ENCODE results near the gene DMD. TPM values are rescaled to one million over a fixed set of nuclear protein-coding genes. Genes with fewer than 3 reads are reported as not detected.

DMD gene
- polyA plus RNA-seq, 1 donor from 2014 or later = 3.1 TPM

GRCh38 chrX:31858915-31859314 lies 1352.4 kb downstream of the DMD start:
- Mint-ChIP-seq H3K4me1 (no peaks in the 10 kb centered on the region), H3K36me3 (no peaks in the 10 kb centered on the region)

GRCh38 chrX:31854716-31855115 lies 1356.6 kb downstream of the DMD start:
- Mint-ChIP-seq H3K27ac (no peak overlapping the region), H3K4me1 (no peaks in the 10 kb centered on the region), H3K27me3 (no peaks in the 10 kb centered on the region), H3K4me3 (no peak overlapping the region), H3K36me3 (peaks cover 2% of the 10 kb centered on the region), H3K9me3 (peaks cover 0 to 9% (median 2%) of the 10 kb centered on the region in 3 donors)

More at GRCh38 chrX:31858915-31859314, 1352.4 kb downstream of the DMD start:
- Mint-ChIP-seq H3K4me3 (no peak overlapping the region), H3K27ac (no peak overlapping the region), H3K9me3 (peaks cover 2 to 3% (median 2%) of the 10 kb centered on the region in 3 donors), H3K27me3 (no peaks in the 10 kb centered on the region)

- H3K4me3 Mint-ChIP-seq = no peak overlapping the region
- peaks cover 2% of the 10 kb centered on the region for H3K36me3 Mint-ChIP-seq
These were observed 1359.6 kb downstream of the DMD start for GRCh38 chrX:31851761-31852160.

GRCh38 chrX:31847773-31848172 lies 1363.6 kb downstream of the DMD start:
- peaks cover 0 to 6% (median 0%) of the 10 kb centered on the region in 3 donors for H3K9me3 Mint-ChIP-seq
- peaks cover 2% of the 10 kb centered on the region for H3K36me3 Mint-ChIP-seq
- no peak overlapping the region for H3K27ac Mint-ChIP-seq
- no peaks in the 10 kb centered on the region for H3K4me1 Mint-ChIP-seq
- no peak overlapping the region for H3K4me3 Mint-ChIP-seq
- H3K27me3 Mint-ChIP-seq = no peaks in the 10 kb centered on the region

More at GRCh38 chrX:31851761-31852160, 1359.6 kb downstream of the DMD start:
- no peaks in the 10 kb centered on the region for H3K27me3 Mint-ChIP-seq
- H3K4me1 Mint-ChIP-seq = no peaks in the 10 kb centered on the region
- no peak overlapping the region for H3K27ac Mint-ChIP-seq
- peaks cover 0 to 9% (median 2%) of the 10 kb centered on the region in 3 donors for H3K9me3 Mint-ChIP-seq

- H3K36me3 Mint-ChIP-seq = no peaks in the 10 kb centered on the region
- H3K27me3 Mint-ChIP-seq = no peaks in the 10 kb centered on the region
- peaks cover 0 to 2% (median 0%) of the 10 kb centered on the region in 3 donors for H3K9me3 Mint-ChIP-seq
- no peak overlapping the region for H3K4me3 Mint-ChIP-seq
- no peak overlapping the region for H3K27ac Mint-ChIP-seq
- no peaks in the 10 kb centered on the region for H3K4me1 Mint-ChIP-seq
These were observed 1366.3 kb downstream of the DMD start for GRCh38 chrX:31845003-31845402.

GRCh38 chrX:31838617-31839016 lies 1372.7 kb downstream of the DMD start:
- no peaks in the 10 kb centered on the region for H3K27me3 Mint-ChIP-seq
- H3K9me3 Mint-ChIP-seq = peaks cover 0 to 3% (median 2%) of the 10 kb centered on the region in 3 donors
- peaks cover 2% of the 10 kb centered on the region for H3K36me3 Mint-ChIP-seq
- H3K4me3 Mint-ChIP-seq = no peak overlapping the region
- H3K4me1 Mint-ChIP-seq = no peaks in the 10 kb centered on the region
- H3K27ac Mint-ChIP-seq = no peak overlapping the region

GRCh38 chrX:31837445-31838049 lies 1373.8 kb downstream of the DMD start:
- Mint-ChIP-seq H3K27ac (no peak overlapping the region), H3K27me3 (no peaks in the 10 kb centered on the region), H3K9me3 (peaks cover 0 to 3% (median 2%) of the 10 kb centered on the region in 3 donors), H3K4me1 (no peaks in the 10 kb centered on the region), H3K36me3 (peaks cover 2% of the 10 kb centered on the region), H3K4me3 (no peak overlapping the region)

- H3K9me3 Mint-ChIP-seq = peaks cover 0 to 3% (median 2%) of the 10 kb centered on the region in 3 donors
- H3K4me1 Mint-ChIP-seq = no peaks in the 10 kb centered on the region
- H3K4me3 Mint-ChIP-seq = no peak overlapping the region
- no peaks in the 10 kb centered on the region for H3K27me3 Mint-ChIP-seq
- H3K27ac Mint-ChIP-seq = no peak overlapping the region
- peaks cover 2% of the 10 kb centered on the region for H3K36me3 Mint-ChIP-seq
These were observed 1374.9 kb downstream of the DMD start for GRCh38 chrX:31836479-31836878.

GRCh38 chrX:31832263-31832662 lies 1379.1 kb downstream of the DMD start:
- H3K4me1 Mint-ChIP-seq = no peaks in the 10 kb centered on the region
- H3K9me3 Mint-ChIP-seq = no peaks in the 10 kb centered on the region
- no peak overlapping the region for H3K27ac Mint-ChIP-seq
- H3K36me3 Mint-ChIP-seq = peaks cover 2% of the 10 kb centered on the region
- no peak overlapping the region for H3K4me3 Mint-ChIP-seq
- H3K27me3 Mint-ChIP-seq = no peaks in the 10 kb centered on the region

- no peaks in the 10 kb centered on the region for H3K36me3 Mint-ChIP-seq
- H3K4me3 Mint-ChIP-seq = no peak overlapping the region
- H3K9me3 Mint-ChIP-seq = peaks cover 0 to 4% (median 0%) of the 10 kb centered on the region in 3 donors
- no peaks in the 10 kb centered on the region for H3K27me3 Mint-ChIP-seq
- peak overlapping the region in 1 of 3 donors; percentile 77 for H3K27ac Mint-ChIP-seq
- H3K4me1 Mint-ChIP-seq = no peaks in the 10 kb centered on the region
These were observed 1390.7 kb downstream of the DMD start for GRCh38 chrX:31820430-31821210.

GRCh38 chrX:31819455-31819854 lies 1391.9 kb downstream of the DMD start:
- no peak overlapping the region for H3K4me3 Mint-ChIP-seq
- no peak overlapping the region for H3K27ac Mint-ChIP-seq

GRCh38 chrX:31811106-31811505 lies 1400.2 kb downstream of the DMD start:
- Mint-ChIP-seq H3K9me3 (peaks cover 2 to 7% (median 5%) of the 10 kb centered on the region in 3 donors), H3K4me1 (no peaks in the 10 kb centered on the region), H3K36me3 (no peaks in the 10 kb centered on the region), H3K27me3 (no peaks in the 10 kb centered on the region), H3K27ac (no peak overlapping the region), H3K4me3 (no peak overlapping the region)

More at GRCh38 chrX:31819455-31819854, 1391.9 kb downstream of the DMD start:
- H3K36me3 Mint-ChIP-seq = no peaks in the 10 kb centered on the region
- no peaks in the 10 kb centered on the region for H3K27me3 Mint-ChIP-seq
- H3K4me1 Mint-ChIP-seq = no peaks in the 10 kb centered on the region
- H3K9me3 Mint-ChIP-seq = peaks cover 0 to 4% (median 0%) of the 10 kb centered on the region in 3 donors

GRCh38 chrX:31808357-31808756 lies 1403.0 kb downstream of the DMD start:
- Mint-ChIP-seq H3K4me3 (no peak overlapping the region), H3K9me3 (peaks cover 2 to 8% (median 7%) of the 10 kb centered on the region in 3 donors), H3K4me1 (no peaks in the 10 kb centered on the region), H3K36me3 (no peaks in the 10 kb centered on the region), H3K27me3 (no peaks in the 10 kb centered on the region), H3K27ac (no peak overlapping the region)

GRCh38 chrX:31807165-31807564 lies 1404.2 kb downstream of the DMD start:
- Mint-ChIP-seq H3K27me3 (no peaks in the 10 kb centered on the region), H3K4me3 (no peak overlapping the region), H3K36me3 (no peaks in the 10 kb centered on the region), H3K27ac (no peak overlapping the region), H3K4me1 (no peaks in the 10 kb centered on the region), H3K9me3 (peaks cover 2 to 9% (median 8%) of the 10 kb centered on the region in 3 donors)

GRCh38 chrX:31805781-31806180 lies 1405.6 kb downstream of the DMD start:
- no peak overlapping the region for H3K27ac Mint-ChIP-seq
- no peaks in the 10 kb centered on the region for H3K4me1 Mint-ChIP-seq
- H3K27me3 Mint-ChIP-seq = no peaks in the 10 kb centered on the region
- no peak overlapping the region for H3K4me3 Mint-ChIP-seq
- H3K36me3 Mint-ChIP-seq = no peaks in the 10 kb centered on the region
- H3K9me3 Mint-ChIP-seq = peaks cover 2 to 9% (median 3%) of the 10 kb centered on the region in 3 donors
